ENCODE data around the gene CDK16. TPM values are rescaled to one million over a fixed set of nuclear protein-coding genes. Genes with fewer than 3 reads are reported as not detected.

CDK16 gene
- total RNA-seq, 1 donor from 2014 or later: 80.9 TPM

DNA sequence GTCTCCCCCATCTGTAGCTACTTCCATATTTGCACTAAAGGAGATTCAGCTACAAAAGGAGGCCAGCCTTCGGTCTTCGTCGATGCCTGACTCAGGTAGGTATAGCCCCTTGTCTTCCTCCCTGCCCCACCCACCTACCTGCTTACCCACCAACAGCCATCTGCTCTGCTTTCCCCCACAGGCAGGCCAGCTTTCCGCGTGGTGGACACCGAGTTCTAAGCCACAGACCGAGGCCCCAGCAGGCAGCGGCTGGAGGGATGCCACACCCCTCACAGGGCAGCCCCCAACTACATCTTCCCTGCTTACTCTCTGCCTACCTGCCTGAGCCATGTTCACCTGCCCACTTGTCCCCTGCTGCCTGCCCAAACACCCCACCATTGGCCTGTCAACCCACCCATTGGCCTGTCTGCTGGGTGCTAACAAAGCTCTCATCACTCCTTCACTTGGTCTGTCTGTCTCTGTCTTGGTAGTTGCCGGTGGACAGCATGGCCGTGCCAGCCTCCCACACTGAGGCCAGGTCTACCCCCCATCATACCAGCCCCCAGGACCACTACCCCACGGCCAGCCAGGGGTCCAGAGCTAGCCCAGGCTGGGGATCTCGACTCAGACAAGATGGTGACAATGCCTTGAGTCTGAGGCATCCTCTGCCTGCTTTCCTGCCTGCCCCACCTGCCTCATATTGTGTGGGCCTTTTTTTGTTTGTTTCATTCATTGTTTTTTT, 10.2 kb downstream of the CDK16 start:
- no peak for DNase-seq (ENCODE audit: low spot score)

GRCh38 chrX:47229427-47229826, 10.9 kb downstream of the CDK16 start:
- DNase-seq (ENCODE audit: low spot score): no peak

- DNase-seq (ENCODE audit: low spot score): no peak
Observed at GRCh38 chrX:47230136-47230868, 11.8 kb downstream of the CDK16 start.

DNA sequence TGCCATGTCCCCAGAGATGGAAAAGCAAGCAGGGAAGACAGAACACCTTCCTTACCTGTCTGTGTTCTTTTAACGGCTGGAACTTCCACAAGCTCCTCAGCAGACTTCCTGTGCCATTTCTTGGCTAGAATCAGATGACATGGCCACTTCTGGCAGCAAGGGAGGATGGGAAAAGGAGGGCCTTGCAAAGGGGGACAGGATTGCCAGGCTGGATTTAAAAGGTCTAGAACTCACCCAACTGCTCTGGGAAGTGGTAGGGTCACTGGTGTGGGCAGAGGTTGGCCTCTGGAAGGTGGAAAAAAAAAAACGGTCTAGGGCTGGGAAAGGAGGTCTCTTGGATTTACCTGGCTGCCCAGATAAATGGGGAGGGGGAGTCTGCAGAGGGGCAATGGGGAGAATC, 12.7 kb downstream of the CDK16 start:
- no peak for DNase-seq (ENCODE audit: low spot score)

DNA sequence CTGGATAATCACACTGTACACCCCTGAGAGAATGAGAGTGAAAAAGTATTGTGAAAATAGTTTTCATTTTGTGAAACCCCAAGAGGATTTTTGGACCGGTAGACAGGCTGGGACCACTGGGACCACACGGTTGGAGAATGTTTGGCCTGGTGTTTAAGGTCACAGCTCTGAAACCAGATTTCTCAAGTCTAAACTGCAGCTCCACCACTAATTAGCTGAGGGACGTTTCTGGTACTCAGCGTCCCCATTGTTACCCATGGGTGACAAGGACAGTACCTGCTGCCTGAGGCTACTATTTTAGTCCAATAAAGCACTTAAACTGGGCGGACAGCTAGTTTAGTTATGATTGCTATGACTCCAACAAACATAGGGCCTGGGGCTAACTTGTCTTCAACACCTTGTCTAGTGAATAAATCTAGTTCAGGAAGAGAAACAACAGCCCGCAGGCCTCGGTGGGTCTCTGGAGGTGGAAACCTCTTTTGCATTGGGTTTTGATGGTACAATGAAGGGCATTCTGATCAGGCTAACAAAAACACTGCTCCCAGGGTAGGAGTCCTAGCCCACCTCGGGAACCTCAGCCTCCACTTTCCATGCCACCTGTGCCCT, 13.8 kb downstream of the CDK16 start:
- DNase-seq (ENCODE audit: low spot score): no peak

DNA sequence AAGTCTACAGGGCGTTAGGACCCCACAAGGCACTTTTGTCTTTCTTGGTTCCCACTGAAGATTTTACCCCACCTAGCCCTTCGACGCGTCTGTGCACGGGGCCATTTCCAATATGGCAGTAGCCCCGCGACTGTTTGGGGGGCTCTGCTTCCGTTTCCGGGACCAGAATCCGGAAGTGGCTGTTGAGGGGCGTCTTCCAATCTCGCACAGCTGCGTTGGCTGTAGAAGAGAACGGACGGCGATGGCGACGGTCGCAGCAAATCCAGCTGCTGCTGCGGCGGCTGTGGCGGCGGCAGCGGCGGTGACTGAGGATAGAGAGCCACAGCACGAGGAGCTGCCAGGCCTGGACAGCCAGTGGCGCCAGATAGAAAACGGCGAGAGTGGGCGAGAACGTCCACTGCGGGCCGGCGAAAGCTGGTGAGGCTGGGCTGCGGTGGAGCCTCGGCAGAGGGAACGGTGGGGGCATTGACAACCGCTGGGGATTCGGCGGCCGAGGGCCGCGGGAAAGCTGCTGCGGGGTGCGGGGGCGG, 14.4 kb downstream of the CDK16 start, which contains the start of gene USP11:
Gene USP11 (plus strand): TSS at position 207 of the 530 bp plus-strand sequence. CDS start 35 bp downstream, at position 242.
- DNase-seq (ENCODE audit: low spot score): peak; percentile 43

DNA sequence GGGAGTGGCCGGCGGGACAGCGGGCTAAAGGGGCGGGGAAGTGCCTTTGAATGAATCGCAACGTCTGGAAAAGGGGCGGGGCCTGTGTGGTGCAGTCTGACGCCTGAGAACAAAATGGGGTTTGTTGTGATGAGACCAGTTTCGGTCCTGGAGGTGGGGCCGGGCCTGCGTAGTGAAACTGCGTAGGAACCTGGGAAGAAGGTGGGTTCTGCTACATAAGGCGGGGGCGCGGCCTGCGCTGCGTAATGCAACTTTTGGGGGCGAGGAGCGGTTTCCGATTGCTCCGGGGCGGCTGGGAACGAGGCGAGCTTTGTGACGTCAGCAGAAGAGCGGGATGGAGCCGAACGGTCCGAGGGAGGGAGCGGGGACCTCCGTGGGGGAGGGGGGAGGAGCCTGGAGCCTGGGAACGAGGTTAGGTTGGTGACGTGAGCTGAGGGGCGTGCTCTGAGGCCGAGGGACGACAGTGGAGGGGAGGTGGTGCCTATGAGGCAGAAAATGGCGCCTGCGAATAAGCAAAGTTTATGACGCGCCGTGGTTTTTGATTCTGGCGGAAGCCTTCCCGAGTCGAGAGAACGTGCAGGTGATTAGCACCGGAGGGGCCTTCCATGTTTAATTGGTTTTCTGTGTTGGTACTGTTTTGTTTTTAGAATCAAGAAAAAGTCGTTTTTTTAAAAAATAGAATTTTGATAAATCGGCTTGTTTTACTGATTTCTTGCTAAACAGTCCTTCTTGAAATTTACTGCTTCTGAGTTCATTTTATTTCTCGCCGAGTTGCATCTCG, 15.0 kb downstream of the CDK16 start:
- DNase-seq (ENCODE audit: low spot score): peak; percentile 95

DNA sequence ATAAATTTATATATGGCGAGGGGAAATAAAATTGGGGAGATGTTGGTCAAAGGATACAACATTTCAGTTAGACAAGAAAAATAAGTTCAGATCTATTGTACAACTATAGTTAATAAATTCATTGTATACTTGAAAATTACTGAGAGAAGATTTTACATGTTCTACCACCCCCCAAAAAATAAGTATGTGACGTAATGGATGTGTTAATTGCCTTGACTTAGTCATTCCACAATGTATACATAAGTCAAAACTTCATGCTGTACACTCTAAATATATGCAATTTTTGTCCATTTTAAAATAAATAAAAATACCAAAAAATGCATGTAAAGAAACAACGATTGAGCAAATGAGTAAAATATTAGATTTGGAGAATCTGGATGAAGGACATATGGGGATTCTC, 16.1 kb downstream of the CDK16 start:
- DNase-seq (ENCODE audit: low spot score): no peak

DNA sequence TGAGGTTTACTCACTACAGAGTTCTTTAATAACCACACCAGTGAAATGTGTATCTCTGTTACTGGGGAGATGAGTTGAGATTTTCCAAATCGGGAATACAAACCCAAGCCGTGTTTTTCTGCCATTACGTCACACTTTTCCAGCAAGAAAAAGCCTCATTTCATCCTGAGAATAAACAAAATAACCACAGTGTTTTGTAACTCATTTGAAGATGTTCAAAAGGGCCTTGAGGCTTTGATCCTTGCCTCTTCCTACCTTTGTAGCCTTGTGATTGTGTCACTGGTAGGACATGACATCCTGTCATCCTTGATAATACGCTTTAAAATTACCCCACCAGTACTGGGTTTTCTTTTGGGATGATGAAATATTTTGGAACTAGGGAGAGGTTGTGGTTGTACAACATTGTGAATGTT, 17.2 kb downstream of the CDK16 start:
- no peak for DNase-seq (ENCODE audit: low spot score)

- DNase-seq (ENCODE audit: low spot score): no peak
Observed at GRCh38 chrX:47239199-47239598, 20.7 kb downstream of the CDK16 start.

GRCh38 chrX:47239898-47240545, 21.5 kb downstream of the CDK16 start:
- no peak for DNase-seq (ENCODE audit: low spot score)

DNA sequence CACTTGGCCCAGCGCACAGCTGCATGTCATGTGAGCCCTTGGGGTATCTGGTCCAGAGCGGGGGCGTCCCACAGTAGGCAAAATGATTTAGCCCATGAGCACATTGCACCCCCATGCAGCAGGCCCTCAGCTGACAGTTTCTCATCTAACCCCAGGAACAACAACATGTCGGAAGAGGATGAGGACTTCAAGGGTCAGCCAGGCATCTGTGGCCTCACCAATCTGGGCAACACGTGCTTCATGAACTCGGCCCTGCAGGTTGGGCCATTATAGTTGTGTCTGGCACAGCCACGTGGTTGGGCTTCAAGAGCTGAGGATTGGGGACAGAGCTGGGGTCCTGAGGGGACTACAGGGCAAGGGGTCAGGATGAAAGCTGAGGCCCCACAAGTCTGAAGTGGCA, 22.1 kb downstream of the CDK16 start:
- no peak for DNase-seq (ENCODE audit: low spot score)

DNA sequence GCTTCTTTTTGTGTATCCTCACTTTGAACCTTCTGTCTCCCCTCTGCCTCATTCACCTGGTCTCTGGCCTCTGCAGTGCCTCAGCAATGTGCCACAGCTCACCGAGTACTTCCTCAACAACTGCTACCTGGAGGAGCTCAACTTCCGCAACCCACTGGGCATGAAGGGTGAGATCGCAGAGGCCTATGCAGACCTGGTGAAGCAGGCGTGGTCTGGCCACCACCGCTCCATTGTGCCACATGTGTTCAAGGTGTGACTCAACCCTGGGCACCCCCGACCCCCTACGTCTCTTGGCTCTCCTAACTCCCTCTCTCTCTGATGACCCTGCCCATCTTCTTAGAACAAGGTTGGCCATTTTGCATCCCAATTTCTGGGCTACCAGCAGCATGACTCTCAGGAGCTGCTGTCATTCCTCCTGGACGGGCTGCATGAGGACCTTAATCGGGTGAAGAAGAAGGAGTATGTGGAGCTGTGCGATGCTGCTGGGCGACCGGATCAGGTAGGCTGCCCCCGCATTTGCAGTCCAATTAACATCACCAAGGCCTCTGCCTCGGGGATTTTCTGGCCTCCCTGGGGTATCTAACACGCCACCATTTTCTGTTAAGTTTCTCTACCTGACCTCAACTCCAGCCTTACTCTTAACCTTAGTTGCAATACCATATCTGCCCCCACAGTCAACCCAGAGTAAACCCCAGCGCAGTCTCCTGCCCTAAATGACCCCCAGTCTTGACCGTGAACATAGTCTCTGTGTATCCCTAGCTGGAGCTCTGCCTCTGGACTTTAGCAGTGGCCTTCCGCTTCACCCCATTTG, 22.9 kb downstream of the CDK16 start:
- no peak for DNase-seq (ENCODE audit: low spot score)

GRCh38 chrX:47242321-47242720, 23.8 kb downstream of the CDK16 start:
- DNase-seq (ENCODE audit: low spot score): no peak

DNA sequence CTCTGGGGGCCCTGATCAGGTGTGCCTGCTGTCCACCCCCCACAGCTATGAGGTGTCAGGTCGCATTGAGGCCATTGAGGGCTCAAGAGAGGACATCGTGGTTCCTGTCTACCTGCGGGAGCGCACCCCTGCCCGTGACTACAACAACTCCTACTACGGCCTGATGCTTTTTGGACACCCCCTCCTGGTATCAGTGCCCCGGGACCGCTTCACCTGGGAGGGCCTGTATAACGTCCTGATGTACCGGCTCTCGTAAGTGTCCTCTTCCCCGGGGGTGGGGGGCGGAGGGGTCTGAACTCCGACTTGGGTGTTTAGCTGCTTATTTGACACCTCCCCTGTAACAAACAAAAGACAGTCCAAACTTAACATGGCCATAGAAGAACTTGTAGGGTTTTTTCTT, 24.9 kb downstream of the CDK16 start:
- no peak for DNase-seq (ENCODE audit: low spot score)

- no peak for DNase-seq (ENCODE audit: low spot score)
Observed at GRCh38 chrX:47244676-47245075, 26.2 kb downstream of the CDK16 start.

DNA sequence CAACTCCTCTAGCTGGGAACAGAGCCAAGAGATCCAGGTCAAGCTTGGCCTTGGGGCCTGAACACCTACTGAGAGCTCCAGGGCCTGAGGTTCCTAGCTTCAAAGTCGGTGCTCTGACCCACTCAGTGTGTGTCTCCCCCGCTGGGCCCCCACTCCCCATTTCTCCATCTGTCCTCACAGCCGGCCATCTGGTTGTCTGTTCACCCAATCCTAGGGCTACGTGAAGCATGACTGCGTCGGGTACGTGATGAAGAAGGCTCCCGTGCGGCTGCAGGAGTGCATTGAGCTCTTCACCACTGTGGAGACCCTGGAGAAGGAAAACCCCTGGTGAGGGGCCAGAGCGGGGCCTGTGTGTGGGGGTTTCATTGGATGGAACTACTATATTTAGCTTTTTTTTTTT, 26.7 kb downstream of the CDK16 start:
- no peak for DNase-seq (ENCODE audit: low spot score)

DNA sequence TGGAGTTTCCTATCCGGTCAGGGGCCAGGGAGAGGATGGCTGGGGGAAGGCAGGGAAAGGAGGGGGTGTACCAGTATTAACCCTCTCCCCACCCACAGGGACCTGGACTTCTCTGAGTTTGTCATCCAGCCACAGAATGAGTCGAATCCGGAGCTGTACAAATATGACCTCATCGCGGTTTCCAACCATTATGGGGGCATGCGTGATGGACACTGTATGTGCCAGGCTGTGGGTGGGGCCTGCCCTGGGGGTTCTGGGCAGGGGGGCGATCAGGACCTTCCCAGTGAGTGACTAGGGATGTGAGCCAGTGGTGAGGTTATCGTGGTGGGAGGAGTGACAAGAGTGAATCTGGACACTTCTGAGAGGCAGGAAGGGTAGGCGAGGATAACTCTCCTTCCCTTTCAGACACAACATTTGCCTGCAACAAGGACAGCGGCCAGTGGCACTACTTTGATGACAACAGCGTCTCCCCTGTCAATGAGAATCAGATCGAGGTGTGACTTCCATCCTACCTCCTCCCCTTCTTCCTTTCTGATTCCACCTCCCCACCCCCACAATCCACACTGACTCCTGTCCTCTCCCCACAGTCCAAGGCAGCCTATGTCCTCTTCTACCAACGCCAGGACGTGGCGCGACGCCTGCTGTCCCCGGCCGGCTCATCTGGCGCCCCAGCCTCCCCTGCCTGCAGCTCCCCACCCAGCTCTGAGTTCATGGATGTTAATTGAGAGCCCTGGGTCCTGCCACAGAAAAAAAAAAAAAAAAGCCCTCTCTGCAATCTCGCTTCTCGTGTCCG, 28.9 kb downstream of the CDK16 start:
- no peak for DNase-seq (ENCODE audit: low spot score)

DNA sequence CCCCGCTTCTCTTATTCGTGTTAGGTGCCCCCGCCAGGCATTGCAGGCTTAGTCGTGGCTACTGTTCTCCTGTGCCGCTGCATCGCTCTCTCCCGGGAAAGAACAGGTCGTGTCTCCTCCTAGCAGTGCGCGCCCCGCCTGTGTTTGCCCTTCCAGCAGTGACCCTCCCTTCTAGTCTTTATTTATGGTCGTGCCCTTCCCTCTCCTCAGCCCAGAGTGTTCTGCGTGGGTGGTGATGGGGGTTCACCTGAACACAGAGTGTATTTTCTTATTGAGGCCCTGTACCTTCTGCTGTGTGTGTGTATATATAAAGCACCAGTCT, 29.5 kb downstream of the CDK16 start:
- DNase-seq (ENCODE audit: low spot score): no peak

DNA sequence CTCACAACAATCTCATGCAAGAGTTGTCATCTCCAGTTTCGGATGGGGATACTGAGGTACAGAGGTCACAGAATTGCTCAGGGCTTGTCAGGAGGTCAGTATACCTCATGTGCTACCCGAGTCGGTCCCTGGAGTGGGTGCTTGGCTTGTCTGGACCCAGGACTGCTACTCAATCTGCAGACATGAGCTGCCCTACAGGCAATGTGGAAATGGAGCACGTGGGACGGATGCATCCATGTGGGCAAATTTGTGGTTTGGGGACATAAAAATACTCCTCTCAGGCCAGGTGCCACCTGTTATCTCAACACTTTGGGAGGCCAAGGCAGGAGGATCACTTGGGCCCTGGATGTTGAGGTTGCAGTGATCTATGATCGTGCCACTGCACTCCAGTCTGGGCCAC, 30.1 kb downstream of the CDK16 start:
- DNase-seq (ENCODE audit: low spot score): no peak
